Esophagus (tissue), 2 donors: ENCODE results near the gene CHM. TPM values are rescaled to one million over a fixed set of nuclear protein-coding genes. Genes with fewer than 3 reads are reported as not detected.

ENCODE experiments used
- polyA plus RNA-seq, 2 donors: library from polyadenylated mRNA; stranded (reverse); fragments of 200-250 nt; gene quantifications; one replicate each; pipeline ENCODE4 v1.2.3, GENCODE V29; 2013
- donor health status: healthy with polysubstance abuse.
- donor health status: Bipolar disorder and iron deficiency.

CHM gene
- polyA plus RNA-seq, 2 donors: 4.8 to 6.0 TPM

Other genes starting within 250 kb of the CHM start
- under 1 TPM; 0.01 to 0.04 TPM for gene DACH2, start 100.9 kb upstream of the CHM start, polyA plus RNA-seq